ENCODE measurements around the gene SCN10A.

GRCh38 chr3:38689774-38690173 is 126.2 kb downstream of the SCN10A start:
- no peak for TF ChIP-seq CTCF (IDR thresholded peaks at IDR 0.05; ENCODE audit: insufficient read depth, low read length, poor library complexity, severe bottlenecking)
- no peak for TF ChIP-seq EZH2phosphoT487 (conservative IDR thresholded peaks at IDR 0.05; ENCODE audit: low read length)
